ENCODE measurements around the gene TM9SF3. TPM values are rescaled to one million over a fixed set of nuclear protein-coding genes. Genes with fewer than 3 reads are reported as not detected.
A peak's percentile ranks its signal among the peaks of the same experiment; 100 is the strongest.

Gene TM9SF3
- total RNA-seq, result 76.1 TPM
- long read RNA-seq, full-length matches to known transcripts, result 174 of 194 reads
- long read RNA-seq, partial matches to known transcripts, result 11 of 194 reads
- long read RNA-seq, other reads (novel, unspliced or antisense), result 9 of 194 reads

DNA sequence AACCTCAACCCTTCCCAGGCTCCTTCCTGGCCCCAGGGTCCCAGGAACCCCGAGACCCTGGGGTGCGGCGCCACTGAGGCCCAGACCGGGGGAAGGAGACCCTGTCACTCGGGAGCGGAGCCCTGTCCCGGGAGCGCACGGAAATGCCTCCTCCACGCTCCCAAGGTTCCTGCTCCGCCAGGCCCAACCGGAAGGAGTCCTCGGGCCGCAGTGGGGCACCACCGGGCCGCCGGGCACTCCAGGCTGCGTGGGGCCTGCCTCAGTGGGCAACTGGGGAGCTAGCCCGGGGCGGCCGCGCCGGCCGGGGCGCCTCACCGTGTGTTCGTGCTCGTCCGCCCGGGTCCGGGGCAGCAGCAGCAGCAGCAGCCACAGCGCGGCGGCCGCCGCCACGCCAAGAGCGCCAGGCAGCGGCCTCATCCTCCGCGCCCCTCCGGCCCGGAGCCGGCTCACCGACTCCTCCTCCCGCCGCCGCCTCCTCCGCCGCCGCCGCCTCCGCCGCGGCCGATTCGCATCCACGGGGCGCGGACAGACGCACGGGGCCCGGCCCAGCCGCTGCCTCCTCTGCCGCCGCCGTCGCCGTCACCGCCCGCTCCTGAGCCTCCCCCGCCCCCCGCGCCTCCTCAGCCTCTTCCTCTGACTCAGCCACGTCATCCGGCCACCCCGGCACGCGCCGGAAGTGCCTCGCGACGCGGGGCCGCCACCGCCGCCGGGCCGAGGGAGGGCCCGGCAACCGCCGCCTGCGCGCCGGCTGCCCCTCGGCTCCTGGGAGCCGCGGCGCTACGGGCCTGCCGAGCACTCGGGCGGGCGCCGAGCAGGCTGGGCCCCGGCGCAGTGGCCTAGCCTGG lies at the start of gene TM9SF3:
TSS of gene TM9SF3 (minus strand) at position 594 of the 845 bp plus-strand sequence. CDS start at position 417, 177 bp downstream.
- intact Hi-C loops (cut with DNase I), result loop anchor here (5.0 kb wide), 1 partner anchor 246 kb away; the partner anchor contains the start of gene LCOR
- DNase-seq (ENCODE audit: low spot score), result peak; percentile 98

DNA sequence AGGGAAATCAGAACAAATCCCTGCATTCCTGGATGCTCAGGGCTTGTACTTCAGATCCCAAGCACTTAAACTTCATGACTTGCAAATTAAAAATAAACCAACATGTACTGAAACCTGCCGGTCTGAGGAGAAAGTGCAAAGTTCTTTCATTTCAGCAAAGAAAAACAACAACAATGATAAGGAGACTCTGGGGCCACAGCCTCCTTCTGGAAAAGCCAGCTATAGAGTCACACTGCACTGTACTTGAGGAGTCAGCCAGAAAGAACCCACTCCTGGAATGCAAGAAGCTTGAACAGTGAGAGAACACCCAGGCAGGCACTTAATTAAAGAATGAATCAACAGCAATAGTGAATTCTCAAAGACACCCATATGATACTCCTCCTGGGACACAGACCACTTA lies 49.7 kb upstream of the TM9SF3 start:
- intact Hi-C loops (cut with DNase I), result no loop called here
- no peak for DNase-seq (ENCODE audit: low spot score)

DNA sequence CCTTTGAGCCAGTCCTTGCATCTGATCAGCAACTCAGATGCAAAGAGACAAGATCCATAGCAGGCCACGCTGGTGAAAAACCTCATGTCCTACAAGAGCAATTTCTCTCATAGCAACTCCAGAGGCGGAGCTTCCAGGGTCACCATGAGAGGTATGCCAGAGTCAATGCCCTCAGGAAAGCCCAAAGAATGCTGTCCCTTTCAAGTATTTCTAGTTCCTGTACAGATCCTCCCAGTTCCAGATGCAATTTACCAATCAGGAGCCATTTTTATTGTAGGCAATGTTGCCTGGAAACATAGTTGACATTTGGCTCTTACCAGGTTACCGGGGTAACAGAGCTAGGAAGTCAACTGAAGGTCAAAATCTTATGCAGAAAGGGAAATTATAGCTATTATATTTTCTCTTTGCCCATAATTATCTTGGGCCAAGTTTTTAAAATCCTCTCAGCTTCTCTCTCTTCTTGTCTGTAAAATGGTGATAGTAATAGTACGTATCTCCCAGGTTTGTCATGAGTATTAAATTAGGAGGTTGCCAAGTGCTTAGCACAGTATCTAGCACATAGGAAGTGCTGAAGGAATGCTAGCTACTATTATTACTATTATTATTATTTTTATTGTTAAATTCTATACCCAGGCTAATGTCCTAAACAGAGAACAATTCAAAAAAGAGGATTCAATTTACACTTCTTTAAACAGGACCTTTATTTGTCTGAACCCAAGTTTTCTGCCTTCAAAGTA lies 46.3 kb upstream of the TM9SF3 start:
- intact Hi-C loops (cut with DNase I), result no loop called here
- no peak for DNase-seq (ENCODE audit: low spot score)

DNA sequence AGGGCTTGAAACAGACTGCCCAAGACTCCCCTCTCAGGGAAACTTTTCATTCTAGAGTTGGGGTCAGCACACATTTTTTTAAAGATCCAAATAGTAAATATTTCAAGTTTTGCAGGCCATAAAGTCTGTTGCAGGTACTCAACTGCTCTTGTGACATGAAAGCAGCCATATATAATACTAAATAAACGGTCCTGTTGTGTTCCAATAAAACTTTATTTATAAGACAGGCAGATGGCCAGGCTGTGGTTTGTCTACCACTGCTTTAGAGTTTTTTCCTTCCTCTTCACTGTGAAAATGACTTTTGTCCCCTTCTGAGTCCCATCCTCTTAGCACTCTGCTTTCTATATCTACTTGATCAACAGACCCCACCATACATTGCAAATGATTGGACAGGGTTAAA lies 40.5 kb upstream of the TM9SF3 start:
- intact Hi-C loops (cut with DNase I), result no loop called here
- DNase-seq (ENCODE audit: low spot score), result no peak

DNA sequence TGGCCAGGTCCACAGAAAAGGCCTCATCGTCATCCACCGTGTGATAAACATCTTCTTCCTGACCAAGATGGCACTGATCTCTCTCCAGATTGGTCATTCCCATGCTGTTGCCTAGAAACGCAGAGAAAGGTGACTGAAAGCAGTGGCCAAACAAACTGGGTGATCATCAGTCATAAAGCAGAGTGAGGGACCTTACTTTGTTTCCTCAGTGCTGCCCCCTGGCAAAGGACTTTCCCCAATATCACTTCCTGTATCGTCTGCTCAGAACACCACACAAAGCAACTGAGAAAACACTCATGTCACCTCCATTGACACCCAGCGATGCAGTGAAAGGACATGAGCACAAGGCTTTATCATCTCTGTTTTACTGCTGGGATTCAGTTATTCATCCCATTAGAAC lies 40.0 kb upstream of the TM9SF3 start:
- no peak for DNase-seq (ENCODE audit: low spot score)
- intact Hi-C loops (cut with DNase I), result no loop called here

DNA sequence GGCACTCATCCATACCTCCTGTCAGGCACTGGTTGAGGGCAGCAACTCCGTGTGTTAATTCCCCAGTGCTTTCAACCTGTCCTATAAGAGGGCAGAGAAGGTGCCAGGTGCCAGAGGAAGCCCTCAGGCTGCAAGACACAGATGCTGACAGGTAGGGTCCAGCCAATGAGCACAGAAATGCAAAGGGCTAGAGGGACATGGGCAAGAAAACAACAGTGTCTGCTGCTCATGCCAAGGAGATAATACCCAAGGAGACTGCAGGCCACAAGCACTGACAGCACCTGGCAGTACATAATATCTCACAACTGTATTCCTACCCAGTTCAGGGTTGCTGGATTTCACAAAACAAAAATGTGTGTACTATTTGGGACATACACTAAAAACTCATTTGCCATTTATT lies 38.4 kb upstream of the TM9SF3 start:
- intact Hi-C loops (cut with DNase I), result no loop called here

DNA sequence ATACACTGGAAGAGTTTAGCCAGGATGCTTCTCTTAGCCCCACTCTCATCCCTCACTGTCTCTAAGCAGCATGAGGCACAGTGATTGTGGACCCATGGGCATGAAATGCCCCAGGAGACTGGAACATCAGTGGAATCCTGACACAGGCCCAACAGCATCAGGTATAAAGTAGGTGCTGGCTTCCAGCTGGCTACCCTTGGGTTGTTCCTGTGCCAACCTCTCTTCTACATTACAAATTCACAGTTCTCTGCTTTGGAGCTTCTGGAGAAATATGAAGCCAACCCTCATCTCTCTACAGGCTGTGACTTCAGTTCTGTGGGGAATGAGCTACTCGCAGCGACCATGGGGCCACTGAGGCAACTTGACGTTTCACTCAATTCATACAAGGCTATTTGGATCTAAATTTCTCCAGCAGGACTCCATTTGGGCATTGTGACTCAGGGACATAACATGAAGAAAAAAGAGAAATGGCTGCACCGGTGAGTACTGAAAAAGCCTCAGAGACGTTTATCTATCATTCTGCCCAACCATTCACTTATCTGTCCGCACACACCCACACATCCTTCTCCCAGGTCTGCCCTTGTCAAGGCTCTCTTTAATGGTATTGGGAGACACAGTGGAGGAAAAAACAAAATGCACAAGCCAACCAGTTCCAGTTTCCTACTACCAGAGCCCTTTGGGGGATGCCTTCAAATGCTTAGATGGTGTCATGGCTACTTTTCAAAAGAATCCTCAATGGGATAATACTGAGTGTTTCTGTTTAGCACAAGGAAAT lies 35.4 kb upstream of the TM9SF3 start:
- DNase-seq (ENCODE audit: low spot score), result no peak
- intact Hi-C loops (cut with DNase I), result no loop called here

More for the DNA sequence above, 38.4 kb upstream of the TM9SF3 start:
- DNase-seq (ENCODE audit: low spot score), result no peak

DNA sequence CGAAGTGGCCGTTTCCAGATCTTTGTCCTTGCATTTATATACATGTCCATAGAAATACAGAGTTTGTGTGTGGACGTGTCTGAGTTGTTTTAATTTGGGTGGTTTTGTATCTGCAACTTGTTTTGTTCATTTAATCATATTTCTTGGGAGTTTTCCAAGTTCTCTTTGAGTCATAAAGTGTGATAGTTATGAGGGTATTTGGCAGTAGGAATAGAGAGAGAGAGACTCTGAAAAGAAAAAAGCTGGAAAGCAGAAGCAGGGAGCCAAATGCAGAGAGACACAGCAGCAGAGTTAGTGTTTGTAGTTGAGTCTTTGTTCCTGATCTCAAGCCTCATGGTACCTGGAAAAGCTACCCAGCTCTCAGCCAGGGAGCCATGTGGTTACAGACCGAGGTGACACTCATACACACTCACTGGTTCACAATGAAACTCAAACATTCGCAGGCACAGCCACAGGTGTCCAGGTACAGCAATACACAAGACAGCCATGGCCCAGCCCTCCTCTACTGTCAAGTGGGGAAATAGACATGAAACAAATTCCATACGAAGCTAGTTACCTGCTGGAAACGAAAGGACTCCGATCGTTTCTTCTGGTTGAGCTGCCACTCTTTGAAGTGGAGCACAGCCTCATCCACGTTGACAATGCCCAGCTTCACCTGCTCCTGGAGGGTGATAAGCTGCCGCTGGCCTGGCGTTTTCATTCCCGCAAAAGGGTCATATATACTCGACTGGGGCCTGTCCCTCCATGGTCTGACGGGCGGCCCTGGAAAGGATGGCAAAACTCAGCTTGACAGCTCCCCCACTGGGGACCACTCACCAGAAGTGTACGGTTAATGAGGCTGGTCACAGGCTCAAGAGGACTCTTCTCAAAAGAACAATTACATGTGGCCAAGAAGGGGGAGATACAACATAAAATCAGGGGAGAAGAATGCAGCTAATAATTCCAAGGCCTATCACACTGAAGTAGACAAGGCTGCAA lies 33.3 kb upstream of the TM9SF3 start:
- intact Hi-C loops (cut with DNase I), result loop anchor here (10.0 kb wide), 1 partner anchor 225 kb away; no protein-coding TSS in a partner anchor
- no peak for DNase-seq (ENCODE audit: low spot score)

DNA sequence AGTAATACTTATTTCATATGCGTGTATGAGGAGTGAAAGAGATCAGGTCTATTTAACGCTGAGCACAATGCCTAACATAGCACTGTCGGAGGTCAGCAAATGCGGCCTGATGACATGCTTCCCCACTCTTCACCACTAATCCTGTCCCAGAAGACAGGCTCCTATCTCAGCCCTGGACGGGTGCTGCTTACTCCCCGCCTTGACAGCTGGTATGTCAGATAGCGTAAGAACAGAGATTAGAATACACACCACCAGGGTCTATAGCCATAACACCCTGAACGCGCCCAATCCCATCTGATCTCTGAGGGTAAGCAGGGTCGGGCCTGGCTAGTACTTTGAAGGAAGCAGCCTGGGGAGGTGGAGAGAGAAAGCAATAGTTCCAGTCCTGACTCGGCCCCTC lies 32.3 kb upstream of the TM9SF3 start:
- DNase-seq (ENCODE audit: low spot score), result no peak
- intact Hi-C loops (cut with DNase I), result loop anchor here (10.0 kb wide), 1 partner anchor 224 kb away; no protein-coding TSS in a partner anchor

DNA sequence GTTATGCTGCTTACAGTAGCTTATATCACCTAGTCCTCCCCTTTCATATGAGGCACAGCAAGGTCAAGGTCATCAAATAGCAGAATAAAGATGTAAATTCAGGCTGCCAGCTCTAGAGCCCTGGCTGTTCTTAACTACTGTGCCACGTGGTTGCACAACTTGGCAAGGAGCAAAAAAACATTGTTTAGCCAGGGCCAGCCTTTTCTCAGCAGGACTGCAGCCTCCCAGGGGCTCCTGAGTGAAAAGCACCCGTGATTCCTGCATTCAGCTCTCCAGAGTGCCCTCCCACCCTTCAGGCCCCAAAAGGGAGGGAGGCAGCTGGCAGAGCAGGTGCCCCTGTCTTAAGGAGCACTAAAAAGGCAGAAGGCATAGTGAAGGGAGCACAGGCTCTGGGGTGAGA lies 31.8 kb upstream of the TM9SF3 start:
- intact Hi-C loops (cut with DNase I), result loop anchor here (10.0 kb wide), 1 partner anchor 224 kb away; no protein-coding TSS in a partner anchor
- no peak for DNase-seq (ENCODE audit: low spot score)

DNA sequence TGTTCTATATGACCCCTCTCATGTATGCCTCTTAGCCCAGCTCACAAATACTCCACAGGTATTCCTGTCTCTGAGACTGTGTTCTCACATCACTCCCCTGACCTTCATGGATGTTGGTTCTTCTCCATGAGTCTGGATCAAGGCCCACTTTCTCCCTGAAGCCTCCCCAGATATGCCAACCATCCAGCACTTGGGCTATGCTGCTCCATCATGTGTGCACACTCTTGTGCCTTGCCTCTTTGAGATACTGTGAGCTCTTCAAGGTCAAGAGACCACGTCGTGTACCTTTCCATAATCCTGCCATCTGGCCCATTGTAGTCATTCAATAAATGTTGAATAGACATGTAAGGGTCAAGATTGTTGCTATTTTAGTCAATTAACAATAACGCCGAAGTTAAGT lies 30.1 kb upstream of the TM9SF3 start:
- no peak for DNase-seq (ENCODE audit: low spot score)
- intact Hi-C loops (cut with DNase I), result loop anchor here (10.0 kb wide), 1 partner anchor 222 kb away; no protein-coding TSS in a partner anchor

DNA sequence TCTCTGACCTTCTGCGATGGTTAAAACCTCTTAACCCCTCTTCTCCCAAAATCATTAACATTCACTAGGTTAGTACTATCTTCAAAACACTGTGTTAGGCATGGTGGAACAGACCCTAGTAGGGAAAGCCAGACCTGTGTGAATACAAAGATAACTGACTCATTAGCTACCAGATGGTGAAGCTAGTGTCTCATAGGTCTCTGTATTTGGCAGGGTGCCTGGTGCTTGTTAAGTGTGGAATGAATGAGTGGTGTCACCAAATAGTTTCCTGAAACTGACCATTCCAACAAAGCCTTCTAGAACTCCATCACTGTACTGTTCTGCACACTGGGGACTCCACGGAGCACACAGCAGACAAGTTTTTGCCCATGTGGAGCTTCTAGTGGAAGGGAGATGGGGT lies 27.7 kb upstream of the TM9SF3 start:
- intact Hi-C loops (cut with DNase I), result loop anchor here (10.0 kb wide), 1 partner anchor 220 kb away; no protein-coding TSS in a partner anchor
- DNase-seq (ENCODE audit: low spot score), result no peak

DNA sequence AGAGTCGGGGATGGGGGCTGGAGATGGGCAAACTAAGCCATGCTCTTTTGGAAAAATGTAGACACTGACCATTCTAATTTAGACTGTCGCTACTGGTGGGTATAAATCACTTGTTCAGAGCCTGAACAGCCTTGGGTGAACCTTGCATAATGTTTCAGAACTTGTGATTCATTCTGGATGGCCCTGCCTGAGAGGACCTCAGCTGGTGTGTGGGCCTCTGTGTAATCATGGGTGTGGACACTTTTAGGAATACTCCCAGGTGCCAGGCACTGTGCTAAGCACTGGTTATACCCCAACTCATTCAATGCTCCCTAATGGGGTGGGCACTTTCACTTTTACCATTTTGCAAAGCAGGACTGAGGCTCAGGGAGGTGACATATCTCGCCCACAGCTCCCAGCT lies 26.8 kb upstream of the TM9SF3 start:
- DNase-seq (ENCODE audit: low spot score), result no peak
- intact Hi-C loops (cut with DNase I), result loop anchor here (10.0 kb wide), 1 partner anchor 219 kb away; no protein-coding TSS in a partner anchor

DNA sequence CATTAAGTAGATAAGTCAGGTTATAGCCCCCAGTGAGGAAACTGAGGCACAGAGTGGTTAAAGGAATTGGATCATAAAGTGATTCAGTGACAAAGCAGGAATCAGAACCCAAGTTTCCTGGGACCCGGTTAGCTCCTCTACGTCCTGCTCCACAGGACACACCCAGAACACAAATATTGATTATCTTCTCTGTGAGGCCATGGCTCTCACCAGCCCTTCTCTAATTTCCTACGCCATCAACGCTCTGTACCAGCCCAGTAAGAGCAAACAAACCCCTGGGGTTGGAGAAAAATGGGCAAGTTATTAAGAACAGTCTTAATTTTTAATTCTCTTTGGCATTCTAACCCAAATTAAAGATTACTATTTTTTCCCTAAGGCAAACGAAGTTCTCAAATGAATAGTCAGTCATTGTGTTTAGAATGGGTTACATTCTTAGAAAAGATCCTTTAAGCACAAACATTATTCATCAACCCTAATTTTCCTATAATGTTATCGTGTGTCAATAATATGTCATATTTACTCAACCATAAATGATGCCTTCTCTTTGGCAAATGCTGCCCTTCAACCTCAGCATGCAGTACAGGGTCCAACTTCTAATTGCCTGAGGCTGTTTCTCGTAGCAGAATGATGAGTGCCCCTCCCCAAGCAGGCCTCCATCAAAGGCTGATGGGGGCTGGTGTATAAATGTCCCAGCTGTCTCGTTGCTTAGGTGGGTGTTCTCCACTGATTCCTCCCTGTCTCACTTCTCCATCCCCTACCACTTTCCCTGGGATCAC lies 25.4 kb upstream of the TM9SF3 start:
- intact Hi-C loops (cut with DNase I), result loop anchor here (10.0 kb wide), 1 partner anchor 217 kb away; no protein-coding TSS in a partner anchor
- DNase-seq (ENCODE audit: low spot score), result no peak

DNA sequence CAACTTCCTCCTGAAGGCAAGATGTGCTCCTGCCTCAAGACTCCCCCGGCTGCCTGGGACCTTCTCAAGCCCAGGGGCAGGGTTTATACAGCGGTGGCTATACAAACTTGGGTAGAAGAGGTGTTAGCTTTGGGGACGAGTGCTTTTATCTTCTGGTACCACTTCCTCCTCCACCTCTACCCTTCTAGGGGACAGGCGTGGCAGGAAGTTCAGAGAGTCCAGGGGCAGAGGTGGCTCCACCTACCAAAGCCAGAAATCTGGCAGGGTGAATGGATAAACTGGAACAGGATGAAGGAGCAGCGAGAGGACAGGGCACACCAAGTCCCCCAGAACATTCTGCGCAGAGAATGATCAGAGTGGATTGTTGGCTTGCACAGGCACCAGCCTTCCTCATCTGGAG lies 24.0 kb upstream of the TM9SF3 start:
- no peak for DNase-seq (ENCODE audit: low spot score)
- intact Hi-C loops (cut with DNase I), result loop anchor here (10.0 kb wide), 1 partner anchor 216 kb away; no protein-coding TSS in a partner anchor

DNA sequence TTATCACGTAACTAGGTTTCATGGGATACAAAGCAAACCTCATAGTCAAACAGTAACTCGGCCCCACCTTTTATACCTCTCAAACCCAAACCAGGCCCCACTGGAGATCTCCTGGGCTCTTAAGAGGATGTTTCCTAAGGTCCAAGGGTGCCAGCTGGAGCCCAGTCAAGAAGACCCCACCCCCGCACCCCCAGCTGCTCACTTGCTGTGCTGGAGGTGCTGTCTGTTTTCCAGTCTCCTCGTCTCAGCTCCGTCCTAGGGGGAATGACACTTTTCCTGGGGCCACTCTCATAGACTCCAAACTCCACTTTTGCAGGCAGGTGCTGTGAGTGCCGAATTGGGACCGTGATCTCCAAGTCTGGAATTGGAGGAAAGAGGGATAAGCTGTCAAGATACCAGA lies 22.7 kb upstream of the TM9SF3 start:
- no peak for DNase-seq (ENCODE audit: low spot score)
- intact Hi-C loops (cut with DNase I), result no loop called here

DNA sequence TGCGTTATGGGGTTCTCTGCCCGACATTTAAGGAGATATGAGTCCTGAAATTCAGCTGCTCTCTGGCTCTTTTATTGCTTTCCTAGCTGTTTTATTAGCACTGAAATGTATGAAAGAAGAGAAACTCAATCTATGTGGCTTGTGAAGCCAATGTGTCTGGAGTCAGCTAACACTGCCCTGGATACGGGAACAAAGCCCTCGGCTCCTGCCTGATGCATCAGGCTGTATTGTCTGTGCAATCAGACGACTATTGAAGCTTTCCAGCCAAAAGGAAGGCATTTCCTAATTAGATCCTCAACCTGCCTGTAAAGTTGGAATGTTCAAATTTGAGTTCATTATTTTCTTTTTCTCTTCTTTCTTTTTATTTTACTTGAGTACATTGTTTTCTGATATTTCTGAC lies 22.0 kb upstream of the TM9SF3 start:
- intact Hi-C loops (cut with DNase I), result no loop called here
- DNase-seq (ENCODE audit: low spot score), result no peak

Measured in cardiac septum (tissue), 1 donor.